ENCODE results near the gene EARS2.
A peak's percentile ranks its signal among the peaks of the same experiment; 100 is the strongest.
"Not testable (repeated sequence)": the region's sequence is repeated elsewhere in the genome, so short reads cannot be mapped to it uniquely, and the experiment has no call there.

The EARS2 gene

GRCh38 chr16:23556881-23557778 lies at the start of gene EARS2, which contains the start of gene UBFD1:
EARS2 (minus strand) TSS chr16:23557350; CDS start chr16:23557343, 7 bp downstream.
UBFD1 (plus strand) TSS chr16:23557727; CDS start chr16:23557743, 16 bp downstream.
- peak; percentile 94 for DNase-seq

- DNase-seq: no peak
These were observed 40.0 kb upstream of the EARS2 start for GRCh38 chr16:23597003-23597756.

- peak; percentile 33 for DNase-seq
These were observed 39.0 kb upstream of the EARS2 start, which contains the start of gene NDUFAB1 for GRCh38 chr16:23595951-23596720. NDUFAB1 (minus strand) TSS chr16:23596316; CDS start chr16:23596290, 26 bp downstream.

GRCh38 chr16:23595246-23595950 lies 38.2 kb upstream of the EARS2 start:
- DNase-seq: no peak

- DNase-seq: no peak
These were observed 37.0 kb upstream of the EARS2 start for GRCh38 chr16:23594186-23594585.

GRCh38 chr16:23590181-23590580 lies 33.0 kb upstream of the EARS2 start:
- DNase-seq: no peak

GRCh38 chr16:23587726-23588125 lies 30.6 kb upstream of the EARS2 start:
- DNase-seq: no peak

- DNase-seq: no peak
These were observed 27.3 kb upstream of the EARS2 start for GRCh38 chr16:23584186-23585076.

- DNase-seq: not testable (repeated sequence)
These were observed 26.1 kb upstream of the EARS2 start for GRCh38 chr16:23583271-23583670.

GRCh38 chr16:23581764-23582163 lies 24.6 kb upstream of the EARS2 start:
- DNase-seq: no peak

- DNase-seq: no peak
These were observed 23.2 kb upstream of the EARS2 start for GRCh38 chr16:23580391-23580790.

- DNase-seq: no peak
These were observed 22.2 kb upstream of the EARS2 start for GRCh38 chr16:23579371-23579770.

GRCh38 chr16:23578101-23578830 lies 21.1 kb upstream of the EARS2 start:
- DNase-seq: no peak

GRCh38 chr16:23577493-23577892 lies 20.3 kb upstream of the EARS2 start:
- DNase-seq: no peak

GRCh38 chr16:23575834-23576233 lies 18.7 kb upstream of the EARS2 start:
- no peak for DNase-seq

GRCh38 chr16:23573817-23574216 lies 16.7 kb upstream of the EARS2 start:
- no peak for DNase-seq

GRCh38 chr16:23572394-23572793 lies 15.2 kb upstream of the EARS2 start:
- DNase-seq: no peak

GRCh38 chr16:23571895-23572294 lies 14.7 kb upstream of the EARS2 start:
- DNase-seq: no peak

GRCh38 chr16:23570992-23571632 lies 14.0 kb upstream of the EARS2 start:
- no peak for DNase-seq

- DNase-seq: no peak
These were observed 10.5 kb upstream of the EARS2 start for GRCh38 chr16:23567602-23568001.
